HG03354 (cell line): ENCODE measurements around the gene TMEM92.
"Not testable (repeated sequence)": the region's sequence is repeated elsewhere in the genome, so short reads cannot be mapped to it uniquely, and the experiment has no call there.

Source experiments
- ATAC-seq: cut with Tn5 transposase; IDR thresholded peaks from one replicate; pipeline ENCODE4 v1.9.1; 2021; ENCODE audit warnings: mild to moderate bottlenecking; ENCODE audit not compliant: unreplicated experiment, poor library complexity, severe bottlenecking

TMEM92 gene

DNA sequence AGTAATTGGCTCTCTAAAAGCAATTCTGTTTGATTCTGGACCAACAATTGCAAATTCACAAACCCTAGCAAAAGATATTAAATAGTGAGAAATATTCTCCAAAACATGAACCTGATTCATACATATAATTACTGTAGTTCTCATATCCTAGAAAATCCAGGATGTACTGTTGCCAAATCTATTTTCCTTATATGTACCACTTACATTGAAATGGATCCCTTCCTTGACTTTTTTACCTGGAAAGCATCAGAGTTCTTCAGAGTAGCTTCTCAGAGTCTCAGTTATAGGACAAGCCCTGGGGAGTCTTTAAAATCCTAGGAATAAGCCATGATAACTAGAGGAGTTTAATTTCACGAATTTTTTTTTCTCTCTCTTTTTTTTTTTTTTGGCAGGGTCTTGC, 16.7 kb downstream of the TMEM92 start:
- no peak for ATAC-seq

DNA sequence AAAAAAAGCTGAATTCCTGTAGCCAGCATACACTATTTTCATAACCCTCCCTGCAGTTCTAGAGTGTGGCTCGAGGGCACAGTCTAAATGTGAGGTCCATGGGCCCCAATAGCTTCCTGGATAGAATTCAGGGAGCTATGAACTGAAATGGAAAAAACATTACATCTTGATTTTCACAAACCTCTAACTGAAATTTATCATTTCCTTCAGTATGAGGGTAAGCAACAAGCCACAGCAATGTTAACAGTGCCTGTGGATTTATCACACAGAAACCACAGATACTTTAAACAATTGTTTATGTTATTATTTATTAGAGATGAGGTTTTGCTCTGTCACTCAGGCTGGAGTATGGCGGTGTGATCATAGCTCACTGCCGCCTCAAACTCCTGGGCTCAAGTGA, 18.2 kb downstream of the TMEM92 start:
- no peak for ATAC-seq

GRCh38 chr17:50295021-50295420, 20.8 kb downstream of the TMEM92 start:
- ATAC-seq: no peak

GRCh38 chr17:50297407-50297865, 23.2 kb downstream of the TMEM92 start:
- peak; percentile 53 for ATAC-seq

DNA sequence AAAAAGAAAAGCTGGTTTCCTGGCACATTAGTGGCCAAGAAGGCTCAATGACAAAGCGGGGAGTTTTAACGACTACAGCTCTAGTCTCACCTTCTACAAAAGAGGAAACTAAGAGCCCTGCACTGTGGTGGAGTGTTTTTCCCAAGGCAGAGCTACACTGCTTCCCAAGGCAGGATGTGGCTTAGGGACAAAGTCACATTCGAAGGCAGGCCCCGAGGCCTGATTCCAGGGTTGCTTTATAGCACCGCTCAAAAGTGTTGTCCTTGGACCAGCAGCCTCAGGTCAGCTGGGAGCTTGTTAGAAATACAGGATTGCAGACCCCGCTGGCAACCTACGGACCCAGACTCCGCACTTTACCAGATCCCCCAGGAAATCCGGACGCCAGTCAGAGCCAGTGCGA, 23.8 kb downstream of the TMEM92 start:
- ATAC-seq: no peak

GRCh38 chr17:50299776-50300175, 25.5 kb downstream of the TMEM92 start:
- no peak for ATAC-seq

GRCh38 chr17:50300824-50301223, 26.6 kb downstream of the TMEM92 start:
- not testable (repeated sequence) for ATAC-seq

- ATAC-seq: no peak
Measured at GRCh38 chr17:50301891-50302584, 27.8 kb downstream of the TMEM92 start.

DNA sequence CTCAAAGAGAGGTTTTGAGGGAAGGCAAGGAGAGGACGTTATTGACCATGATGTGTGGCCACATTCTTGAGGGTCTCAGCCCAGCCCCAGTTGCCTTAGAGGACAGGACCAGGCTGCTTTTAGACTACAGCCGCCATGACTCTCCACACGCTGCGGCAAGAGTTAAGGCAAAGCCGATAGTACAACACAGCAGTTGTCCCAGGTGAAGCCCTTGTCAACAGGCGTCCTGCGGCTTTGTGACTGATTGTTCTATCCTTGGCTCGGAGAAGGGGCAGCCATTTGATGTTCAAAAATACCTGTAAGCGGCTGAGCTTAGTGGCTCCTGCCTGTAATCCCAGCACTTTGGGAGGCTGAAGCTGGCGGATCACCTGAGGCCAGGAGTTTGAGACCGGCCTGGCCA, 28.8 kb downstream of the TMEM92 start:
- no peak for ATAC-seq

DNA sequence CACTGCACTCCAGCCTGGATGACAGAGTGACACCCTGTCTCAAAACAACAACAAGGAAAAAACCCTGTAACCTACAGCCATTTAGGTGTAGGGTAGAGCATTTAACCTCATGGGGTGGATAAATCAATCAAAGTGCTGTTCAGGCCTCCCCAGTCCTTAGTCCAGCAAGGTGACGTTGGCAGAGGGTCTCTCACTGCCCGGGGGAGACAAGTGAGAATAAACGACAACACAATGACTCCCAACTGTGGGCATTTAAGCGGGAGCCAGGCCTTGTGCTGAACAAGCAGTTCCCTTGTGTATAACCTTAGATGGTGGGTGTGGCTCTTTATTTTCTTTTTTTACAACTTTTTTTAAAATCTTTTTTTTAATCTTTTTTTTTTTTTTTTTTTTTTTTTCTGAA, 29.3 kb downstream of the TMEM92 start:
- ATAC-seq: no peak

- no peak for ATAC-seq
Measured at GRCh38 chr17:50304781-50305404, 30.6 kb downstream of the TMEM92 start.

- no peak for ATAC-seq
Measured at GRCh38 chr17:50307654-50308053, 33.4 kb downstream of the TMEM92 start.

DNA sequence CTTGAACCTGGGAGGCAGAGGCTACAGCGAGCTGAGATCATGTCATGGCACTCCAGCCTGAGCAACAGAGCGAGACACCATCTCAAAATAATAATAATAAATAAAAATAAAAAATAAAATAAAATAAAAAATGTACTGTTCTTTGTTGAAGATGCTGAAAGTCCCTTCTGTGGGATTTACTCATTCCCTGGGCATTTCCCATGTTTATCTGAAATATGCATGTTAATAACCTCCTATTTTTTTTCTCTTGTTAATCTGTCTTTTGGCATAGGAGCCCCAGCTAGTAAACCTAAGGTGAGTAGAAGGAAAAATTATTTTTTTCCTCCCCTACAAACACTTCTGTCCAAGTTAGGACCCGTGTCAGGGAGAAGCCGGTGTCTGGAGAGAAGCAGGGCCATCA, 34.4 kb downstream of the TMEM92 start:
- no peak for ATAC-seq

- ATAC-seq: no peak
Measured at GRCh38 chr17:50310455-50311111, 36.3 kb downstream of the TMEM92 start.

DNA sequence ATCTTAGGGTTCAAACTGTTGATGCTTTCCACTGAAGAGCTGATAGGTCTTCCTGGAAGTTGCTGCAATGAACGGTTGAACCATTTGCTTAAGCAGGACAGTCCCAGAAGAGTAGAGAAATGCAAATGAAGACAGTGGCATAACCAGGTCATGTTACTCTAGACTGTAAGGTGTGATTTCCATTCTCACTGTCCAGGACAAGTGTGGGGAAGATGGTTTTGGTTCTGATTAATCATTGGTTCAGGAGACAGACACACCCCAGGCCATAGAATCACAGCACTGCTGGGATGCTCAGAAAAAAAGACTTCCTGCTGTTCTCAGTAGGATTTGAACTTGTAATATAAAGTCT, 36.8 kb downstream of the TMEM92 start:
- ATAC-seq: no peak

- ATAC-seq: no peak
Measured at GRCh38 chr17:50311483-50311882, 37.2 kb downstream of the TMEM92 start.

DNA sequence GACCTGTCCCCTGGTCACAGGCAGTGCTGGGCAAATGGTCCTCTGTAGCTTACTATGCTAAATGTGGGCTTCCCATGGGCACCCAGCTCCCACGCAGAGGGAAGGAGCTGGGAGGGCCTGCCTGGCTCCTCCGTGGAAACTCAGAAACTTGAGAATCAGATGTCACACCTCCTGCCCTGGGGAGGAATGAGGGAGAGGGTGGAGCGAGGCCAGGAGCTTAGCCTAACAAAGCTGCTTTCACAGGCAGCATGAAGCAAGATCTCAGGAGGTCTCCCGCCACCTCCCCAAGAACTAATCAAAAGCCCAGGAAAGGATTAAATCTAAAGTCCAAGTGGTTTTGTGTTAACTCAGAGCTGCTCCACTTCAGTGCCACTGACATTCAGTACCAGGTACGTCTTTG, 38.0 kb downstream of the TMEM92 start:
- ATAC-seq: no peak

DNA sequence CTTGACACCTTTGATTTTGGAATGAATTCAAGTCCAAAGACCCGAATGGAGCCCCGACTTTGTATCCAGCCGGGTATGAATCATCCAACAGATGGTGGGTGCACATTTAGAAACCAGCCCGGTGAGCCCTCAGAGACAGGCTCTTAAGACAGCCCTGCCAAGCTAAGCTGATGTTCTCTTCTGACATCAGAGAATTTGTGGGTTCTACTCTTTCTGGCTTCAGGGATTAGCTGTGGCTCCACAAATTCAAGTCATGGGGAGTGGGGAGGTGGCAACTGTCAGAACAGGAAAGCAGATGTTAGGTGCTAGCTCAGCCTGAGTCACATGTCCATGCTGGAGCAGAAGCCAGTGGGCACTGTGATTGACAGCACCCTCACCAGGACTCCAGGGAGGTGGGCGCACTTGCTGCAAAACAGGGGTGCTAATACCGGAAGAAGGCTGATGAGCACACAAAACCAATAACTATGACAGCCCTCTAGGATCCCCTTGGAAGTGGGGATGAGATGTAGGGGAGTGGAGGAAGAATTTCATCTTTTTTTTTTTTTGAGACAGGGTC, 40.3 kb downstream of the TMEM92 start:
- ATAC-seq: no peak

DNA sequence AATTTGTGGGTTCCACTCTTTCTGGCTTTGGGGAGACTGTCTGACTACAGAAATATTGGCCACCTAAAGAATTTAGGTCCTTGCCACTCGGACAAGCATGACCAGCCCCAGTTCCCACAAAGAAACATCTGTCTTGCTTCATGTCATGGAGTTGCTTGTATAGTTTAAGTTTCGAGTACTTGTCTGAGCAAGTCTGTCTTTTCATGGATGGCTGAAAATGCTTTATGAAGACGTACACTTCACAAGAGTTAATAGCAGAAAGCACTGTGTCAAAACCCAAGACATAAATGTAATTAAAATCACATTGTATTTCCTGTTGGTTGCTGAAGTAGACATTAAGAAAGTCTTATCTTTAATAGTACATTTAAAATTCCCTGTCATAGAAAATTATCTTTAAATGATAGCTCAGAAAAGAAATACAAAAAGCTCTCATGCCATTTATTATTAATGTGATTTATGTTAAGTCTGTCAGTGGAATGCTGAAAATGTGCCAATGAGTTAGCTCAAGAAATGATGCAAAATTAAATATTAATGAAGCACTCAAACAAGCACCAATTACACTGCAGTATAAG, 41.8 kb downstream of the TMEM92 start:
- ATAC-seq: no peak

- not testable (repeated sequence) for ATAC-seq
Measured at GRCh38 chr17:50316660-50317059, 42.4 kb downstream of the TMEM92 start.

- ATAC-seq: no peak
Measured at GRCh38 chr17:50317121-50317520, 42.9 kb downstream of the TMEM92 start.
